Hematopoietic multipotent progenitor cell treated with erythropoietin and hydrocortisone succinate and interleukin-3 and kit ligand, for 6 days (in vitro differentiated cells): Measurements from ENCODE around the gene DECR2.
"Not testable (repeated sequence)": the region's sequence is repeated elsewhere in the genome, so short reads cannot be mapped to it uniquely, and the experiment has no call there.

Experiments
- DNase-seq: peaks from one replicate; pipeline ENCODE4 v3.0.0-alpha.2; 2015

DECR2 gene

GRCh38 chr16:367333-367903 lies 34.3 kb upstream of the DECR2 start:
- DNase-seq: no peak

- no peak for DNase-seq
Observed at GRCh38 chr16:368388-369158, 33.1 kb upstream of the DECR2 start.

- DNase-seq: peak; percentile 41
Observed at GRCh38 chr16:369275-369865, 32.3 kb upstream of the DECR2 start.

- DNase-seq: no peak
Observed at GRCh38 chr16:369866-370436, 31.7 kb upstream of the DECR2 start.

GRCh38 chr16:370443-370842 lies 31.2 kb upstream of the DECR2 start, which contains the start of gene MRPL28:
Gene MRPL28, minus strand, starts transcription at chr16:370538. Its CDS starts 320 bp downstream, at chr16:370218.
- DNase-seq: peak; percentile 98

GRCh38 chr16:370979-371514 lies 30.6 kb upstream of the DECR2 start:
- DNase-seq: no peak

GRCh38 chr16:371515-372301 lies 30.0 kb upstream of the DECR2 start:
- DNase-seq: no peak

GRCh38 chr16:372302-372983 lies 29.2 kb upstream of the DECR2 start:
- DNase-seq: no peak

- DNase-seq: no peak
Observed at GRCh38 chr16:373020-373598, 28.6 kb upstream of the DECR2 start.

GRCh38 chr16:373848-374615 lies 27.7 kb upstream of the DECR2 start:
- DNase-seq: no peak

GRCh38 chr16:374616-374926 lies 27.1 kb upstream of the DECR2 start:
- no peak for DNase-seq

GRCh38 chr16:375212-375611 lies 26.5 kb upstream of the DECR2 start:
- no peak for DNase-seq

GRCh38 chr16:375927-376816 lies 25.5 kb upstream of the DECR2 start:
- no peak for DNase-seq

- no peak for DNase-seq
Observed at GRCh38 chr16:376817-377418, 24.8 kb upstream of the DECR2 start.

GRCh38 chr16:377419-377951 lies 24.2 kb upstream of the DECR2 start:
- no peak for DNase-seq

- DNase-seq: not testable (repeated sequence)
Observed at GRCh38 chr16:378113-378820, 23.4 kb upstream of the DECR2 start.

GRCh38 chr16:378821-379182 lies 22.9 kb upstream of the DECR2 start:
- DNase-seq: no peak

- DNase-seq: no peak
Observed at GRCh38 chr16:379183-379960, 22.3 kb upstream of the DECR2 start.
